Muscle layer of duodenum (tissue), 2 donors: Measurements from ENCODE around the gene INPP4B.

Source experiments
- H3K27ac ChIP-seq: one replicate; pipeline ENCODE4 v1.7.0; 2013; ENCODE audit warnings: mild to moderate bottlenecking, low read length
- H3K27me3 ChIP-seq: one replicate; pipeline ENCODE4 v1.7.0; 2013; ENCODE audit warnings: low read depth, mild to moderate bottlenecking, control low read depth, low read length
- H3K36me3 ChIP-seq, 2 donors: one replicate each; pipeline ENCODE4 v1.7.0; 2013; ENCODE audit warnings: low read length in 2 of 2, control low read depth in 1 of 2, mild to moderate bottlenecking in 1 of 2; ENCODE audit not compliant: insufficient read depth in 2 of 2, control insufficient read depth in 1 of 2
- H3K4me1 ChIP-seq, 2 donors: one replicate each; pipeline ENCODE4 v1.7.0; 2013; ENCODE audit warnings: low read length in 2 of 2, mild to moderate bottlenecking in 2 of 2, control low read depth in 1 of 2, moderate library complexity in 1 of 2; ENCODE audit not compliant: insufficient read depth in 2 of 2, control insufficient read depth in 1 of 2
- H3K4me3 ChIP-seq, 2 donors: one replicate each; pipeline ENCODE4 v1.7.0; 2013; ENCODE audit warnings: low read length in 2 of 2, low read depth in 1 of 2, mild to moderate bottlenecking in 1 of 2
- H3K9me3 ChIP-seq, 2 donors: one replicate each; pipeline ENCODE4 v1.7.0; 2013; ENCODE audit warnings: low read length in 2 of 2, control low read depth in 1 of 2, mild to moderate bottlenecking in 1 of 2; ENCODE audit not compliant: control insufficient read depth in 1 of 2
- donor health status: healthy.

INPP4B gene

DNA sequence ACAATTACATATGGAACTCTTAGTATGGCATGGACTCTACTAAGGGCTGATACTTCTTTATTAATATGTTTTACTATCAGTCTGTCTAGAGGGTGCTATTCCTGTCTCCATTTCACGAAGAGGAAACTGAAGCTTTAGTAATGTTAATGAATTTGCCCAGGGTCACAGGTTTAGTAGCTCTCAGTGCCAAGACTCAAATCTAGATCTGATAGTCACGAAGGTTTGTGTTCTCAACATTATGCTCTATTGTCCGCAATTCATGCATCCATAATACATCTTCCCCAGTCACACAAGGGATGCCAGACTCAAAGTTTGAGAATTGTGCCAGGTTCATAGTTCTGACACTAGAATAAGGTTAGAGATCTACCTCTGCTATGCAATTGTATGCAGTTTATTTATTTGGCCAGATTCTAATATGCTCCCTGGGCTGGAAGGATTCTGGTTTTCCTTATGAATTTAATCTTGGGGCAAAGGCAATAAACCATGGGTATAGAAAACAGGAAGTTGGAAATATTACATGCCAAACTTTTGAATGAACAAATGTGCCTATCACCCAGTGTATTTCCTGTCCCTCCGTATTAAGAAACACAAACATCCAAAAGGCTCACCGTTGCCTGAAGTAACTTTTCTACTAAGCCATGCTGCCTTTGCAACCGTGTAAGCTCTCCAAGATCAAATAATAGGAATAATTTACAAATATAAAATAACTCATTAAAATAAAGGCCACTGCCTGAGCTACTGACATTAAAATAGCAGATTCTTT lies 478.5 kb downstream of the INPP4B start:
- no peaks in the 10 kb centered on the region for H3K9me3 ChIP-seq
- H3K27me3 ChIP-seq, result no peaks in the 10 kb centered on the region
- peaks cover 0 to 7% of the 10 kb centered on the region in 2 donors for H3K4me1 ChIP-seq
- no peak overlapping the region for H3K27ac ChIP-seq
- H3K36me3 ChIP-seq, result no peaks in the 10 kb centered on the region
- no peak overlapping the region for H3K4me3 ChIP-seq

DNA sequence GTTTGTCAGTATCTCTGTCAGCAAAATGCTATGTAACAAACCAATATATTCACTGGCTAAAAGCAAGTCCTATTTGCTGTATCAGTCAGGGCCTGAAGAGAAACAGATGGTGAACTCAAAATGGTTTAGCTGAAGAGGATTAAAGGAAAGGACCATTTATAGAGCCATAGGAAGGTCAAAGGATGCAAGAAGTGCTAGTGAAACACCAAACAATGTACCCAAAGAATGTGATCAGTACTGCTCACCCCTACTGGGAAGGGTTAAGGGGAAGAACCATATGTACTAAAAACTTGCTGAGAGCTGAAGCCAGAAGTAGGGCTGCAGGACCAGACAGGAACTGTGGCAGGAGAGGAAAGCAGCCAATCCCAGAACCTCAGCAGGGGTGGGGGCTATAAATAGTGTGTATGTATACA lies 479.3 kb downstream of the INPP4B start:
- Histone ChIP-seq H3K9me3 (no peaks in the 10 kb centered on the region), H3K27me3 (no peaks in the 10 kb centered on the region), H3K4me3 (no peak overlapping the region), H3K36me3 (no peaks in the 10 kb centered on the region), H3K27ac (no peak overlapping the region), H3K4me1 (peaks cover 0 to 7% of the 10 kb centered on the region in 2 donors)

DNA sequence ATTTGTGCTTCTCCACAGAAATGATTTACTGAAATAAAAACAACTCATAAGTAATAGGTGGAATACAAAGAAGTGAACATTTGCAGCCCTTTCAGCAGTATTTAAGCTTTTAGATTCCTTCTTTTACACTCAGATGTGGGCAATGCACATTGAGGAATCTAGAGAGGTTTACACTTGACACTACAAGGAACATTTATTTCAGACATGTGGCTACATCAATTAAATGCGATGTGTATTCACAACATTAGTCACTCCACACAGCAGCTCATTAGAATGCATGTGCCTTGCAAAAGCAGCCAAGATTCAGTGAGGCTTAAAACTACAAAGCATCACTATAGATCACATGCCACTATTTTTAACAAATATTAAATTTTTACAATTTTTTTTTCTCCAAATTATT lies 480.7 kb downstream of the INPP4B start:
- Histone ChIP-seq H3K4me3 (no peak overlapping the region), H3K9me3 (no peaks in the 10 kb centered on the region), H3K36me3 (no peaks in the 10 kb centered on the region), H3K27me3 (no peaks in the 10 kb centered on the region), H3K27ac (no peak overlapping the region), H3K4me1 (peaks cover 0 to 7% of the 10 kb centered on the region in 2 donors)

DNA sequence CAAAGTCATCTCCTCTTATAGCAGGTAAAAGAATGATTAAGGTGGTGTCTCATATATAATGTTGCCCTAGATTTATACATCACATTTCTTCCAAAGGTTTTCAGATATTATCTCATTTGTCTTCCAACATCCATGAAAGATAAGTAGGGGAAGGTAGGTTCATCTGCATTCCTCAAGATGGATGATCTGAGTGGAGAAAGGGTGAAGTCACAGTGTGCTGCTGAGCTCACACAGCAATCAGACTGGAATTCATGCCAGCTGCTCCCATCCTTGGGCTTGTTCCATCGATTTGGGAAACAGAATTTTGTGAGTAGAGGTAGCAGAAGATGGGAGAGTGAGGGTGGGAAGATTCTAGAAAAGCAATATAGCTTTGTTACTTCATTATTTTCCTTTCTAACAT lies 482.4 kb downstream of the INPP4B start:
- Histone ChIP-seq H3K4me3 (no peak overlapping the region), H3K4me1 (peaks cover 0 to 7% of the 10 kb centered on the region in 2 donors), H3K27me3 (no peaks in the 10 kb centered on the region), H3K36me3 (no peaks in the 10 kb centered on the region), H3K27ac (no peak overlapping the region), H3K9me3 (no peaks in the 10 kb centered on the region)

DNA sequence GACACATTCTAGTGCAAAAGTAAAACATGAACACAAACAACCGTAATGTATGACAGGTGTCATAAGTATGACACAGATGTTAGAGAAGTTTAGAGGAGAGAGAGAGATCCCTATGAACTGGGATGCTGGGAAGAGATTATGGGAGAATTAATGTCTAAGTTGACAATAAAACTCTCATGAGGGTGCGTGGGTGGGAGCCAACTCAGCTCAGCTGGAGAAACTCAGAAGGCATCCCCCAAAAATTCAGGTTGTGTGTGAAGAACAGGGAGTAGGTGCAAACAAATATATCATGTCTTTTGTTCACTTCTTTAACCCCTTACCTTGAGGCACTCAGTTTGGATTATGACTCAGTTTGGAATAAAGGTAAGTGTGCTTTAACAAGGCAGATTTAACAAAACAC lies 484.1 kb downstream of the INPP4B start:
- Histone ChIP-seq H3K36me3 (no peaks in the 10 kb centered on the region), H3K27ac (no peak overlapping the region), H3K4me1 (peaks cover 0 to 7% of the 10 kb centered on the region in 2 donors), H3K9me3 (no peaks in the 10 kb centered on the region), H3K4me3 (no peak overlapping the region), H3K27me3 (no peaks in the 10 kb centered on the region)

DNA sequence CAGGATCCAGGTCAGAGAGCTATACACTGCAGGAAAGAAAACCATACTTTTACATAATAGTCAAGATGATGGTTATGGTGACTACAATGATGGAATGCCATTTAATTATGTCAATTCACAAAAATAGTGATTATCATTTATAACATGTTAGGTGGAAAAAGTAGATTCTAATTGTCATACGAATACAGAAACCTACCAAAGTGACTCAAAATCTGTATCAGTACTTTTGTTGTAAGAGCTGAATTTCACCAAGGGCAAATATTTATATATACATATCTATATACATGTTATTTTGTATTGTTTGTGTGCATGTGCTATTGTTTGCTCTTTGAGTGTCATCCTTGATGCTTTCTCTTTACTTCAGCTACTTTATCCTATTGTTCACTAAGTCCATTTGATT lies 485.4 kb downstream of the INPP4B start:
- no peak overlapping the region for H3K4me3 ChIP-seq
- peaks cover 0 to under 1% of the 10 kb centered on the region in 2 donors for H3K4me1 ChIP-seq
- H3K9me3 ChIP-seq, result no peaks in the 10 kb centered on the region
- H3K27ac ChIP-seq, result no peak overlapping the region
- H3K36me3 ChIP-seq, result no peaks in the 10 kb centered on the region
- no peaks in the 10 kb centered on the region for H3K27me3 ChIP-seq

DNA sequence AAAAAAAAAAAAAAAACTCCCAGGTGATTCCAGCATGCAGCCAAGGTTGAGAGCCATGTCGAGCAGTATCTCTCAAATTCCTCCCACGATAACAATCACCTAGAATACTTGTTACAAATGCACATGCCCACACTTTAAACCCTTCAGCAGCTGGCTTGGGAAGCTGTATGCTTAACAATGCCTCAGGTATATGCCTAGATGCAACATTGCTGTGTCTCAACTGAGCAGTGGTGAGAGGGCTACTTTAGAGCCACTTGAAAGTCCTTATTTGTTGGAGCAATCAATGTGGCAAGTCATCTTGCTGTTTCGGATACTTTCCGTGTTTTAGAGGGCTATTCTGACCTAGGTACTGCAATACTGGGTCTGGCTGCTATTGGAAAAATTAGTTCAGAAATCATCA lies 487.4 kb downstream of the INPP4B start:
- no peak overlapping the region for H3K4me3 ChIP-seq
- no peaks in the 10 kb centered on the region for H3K9me3 ChIP-seq
- no peaks in the 10 kb centered on the region for H3K27me3 ChIP-seq
- H3K36me3 ChIP-seq, result no peaks in the 10 kb centered on the region
- peaks cover 0 to 9% of the 10 kb centered on the region in 2 donors for H3K4me1 ChIP-seq
- H3K27ac ChIP-seq, result no peak overlapping the region

DNA sequence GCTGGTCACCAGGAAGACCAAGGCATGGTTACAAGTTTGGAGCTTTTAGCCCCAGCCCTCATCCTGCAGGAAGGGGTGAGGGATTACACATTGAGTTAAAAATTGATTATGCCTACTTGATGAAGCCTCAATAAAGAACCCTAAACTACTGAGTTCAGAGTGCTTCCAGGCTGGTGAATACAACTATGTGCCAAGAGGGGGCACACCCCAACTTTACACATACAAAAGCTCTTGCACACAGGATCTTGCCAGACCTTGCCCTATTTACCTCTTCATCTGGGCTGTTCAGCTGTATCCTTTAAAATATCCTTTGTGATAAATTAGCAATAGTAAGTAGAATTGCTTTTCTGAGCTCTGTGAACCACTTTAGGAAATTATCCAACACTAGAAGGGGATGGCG lies 489.3 kb downstream of the INPP4B start:
- no peak overlapping the region for H3K4me3 ChIP-seq
- H3K9me3 ChIP-seq, result no peaks in the 10 kb centered on the region
- H3K27ac ChIP-seq, result no peak overlapping the region
- H3K27me3 ChIP-seq, result no peaks in the 10 kb centered on the region
- peaks cover 5 to 25% of the 10 kb centered on the region in 2 donors for H3K4me1 ChIP-seq
- no peaks in the 10 kb centered on the region for H3K36me3 ChIP-seq

DNA sequence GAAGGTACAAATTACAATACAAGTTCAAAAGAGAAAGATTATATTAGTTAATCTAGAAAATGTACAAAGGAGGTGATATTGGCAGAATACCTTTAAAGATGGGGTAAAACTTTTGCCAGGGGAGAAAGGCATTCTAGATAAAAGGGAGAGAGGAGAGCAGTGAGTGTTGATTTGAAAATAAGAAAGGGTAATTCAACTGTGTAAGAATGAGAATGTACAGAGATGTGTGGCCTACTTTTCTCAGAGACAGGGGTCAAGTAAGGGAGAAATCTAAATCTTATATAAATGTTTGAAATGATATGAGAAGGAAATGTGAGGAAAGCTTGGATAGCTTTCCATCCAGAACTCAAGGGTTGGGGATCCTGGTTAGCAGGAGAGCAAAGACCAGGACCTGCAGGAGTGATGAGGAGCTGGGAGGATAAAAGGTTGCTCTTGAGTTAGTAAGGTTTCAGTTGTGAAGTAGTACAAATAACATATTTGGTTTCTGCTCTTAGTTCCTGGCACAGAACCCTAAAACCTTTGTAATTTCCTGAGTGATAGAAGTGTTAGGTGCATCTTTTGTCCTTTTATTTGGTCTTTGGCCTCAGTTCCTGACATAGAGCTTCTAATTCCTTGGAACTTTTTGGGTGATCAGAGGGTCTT lies 489.9 kb downstream of the INPP4B start:
- Histone ChIP-seq H3K36me3 (no peaks in the 10 kb centered on the region), H3K4me3 (no peak overlapping the region), H3K27me3 (no peaks in the 10 kb centered on the region), H3K4me1 (peaks cover 5 to 31% of the 10 kb centered on the region in 2 donors), H3K9me3 (no peaks in the 10 kb centered on the region), H3K27ac (no peak overlapping the region)

DNA sequence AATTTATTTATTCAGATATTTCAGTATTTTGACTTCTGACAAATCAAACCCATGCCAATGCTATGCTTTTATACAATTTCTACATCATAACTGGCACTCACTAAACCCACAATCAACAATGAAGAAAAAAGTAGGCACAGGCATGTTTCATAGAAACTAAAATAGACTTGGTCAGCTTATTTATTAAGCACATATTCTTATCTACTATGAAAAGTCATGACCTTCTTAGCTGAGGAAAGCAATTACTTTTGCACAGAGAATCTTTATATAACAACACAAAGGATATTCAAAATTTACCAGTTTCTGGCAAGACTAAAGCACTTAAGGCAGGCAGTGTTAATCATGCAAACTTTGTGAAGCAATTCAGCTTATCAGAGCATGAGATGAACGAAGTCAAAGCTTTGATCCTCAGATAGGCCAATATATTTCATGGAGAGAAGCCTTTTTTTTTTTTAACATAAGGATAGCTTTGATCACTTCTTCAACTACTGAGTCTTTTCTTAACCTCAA lies 490.6 kb downstream of the INPP4B start:
- Histone ChIP-seq H3K4me1 (peaks cover 5 to 33% of the 10 kb centered on the region in 2 donors), H3K36me3 (no peaks in the 10 kb centered on the region), H3K27ac (no peak overlapping the region)

DNA sequence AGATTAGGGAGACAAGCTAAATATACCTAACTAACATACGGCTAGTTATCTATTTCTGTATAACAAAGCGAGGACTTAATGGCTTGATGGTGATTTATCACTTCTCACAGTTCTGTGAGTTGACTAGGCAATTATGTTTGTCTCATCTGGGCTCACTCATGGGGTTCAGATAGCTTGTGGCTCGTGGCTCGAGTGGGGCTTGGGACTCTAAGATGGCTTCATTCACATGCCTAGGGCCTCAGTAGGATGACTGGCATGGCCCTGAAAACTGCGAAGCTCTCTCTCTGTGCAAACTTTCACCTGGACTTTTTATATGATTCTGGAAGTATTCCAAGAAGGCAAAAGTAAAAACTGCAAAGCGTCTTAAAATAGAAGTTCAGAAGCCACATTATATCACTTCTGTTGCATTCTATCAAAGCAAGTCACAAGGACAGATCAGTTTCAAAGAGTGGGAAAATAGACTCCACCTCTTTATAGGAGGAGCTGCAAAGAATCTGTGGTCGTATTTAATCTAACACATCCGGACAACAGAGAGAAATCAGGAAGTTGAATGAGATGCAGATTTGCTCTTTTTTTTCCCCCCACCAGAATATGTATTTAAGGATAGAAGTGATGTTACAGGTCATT lies 491.2 kb downstream of the INPP4B start:
- H3K4me3 ChIP-seq, result no peak overlapping the region
- peaks cover 5 to 33% of the 10 kb centered on the region in 2 donors for H3K4me1 ChIP-seq
- no peaks in the 10 kb centered on the region for H3K27me3 ChIP-seq
- no peaks in the 10 kb centered on the region for H3K36me3 ChIP-seq
- no peak overlapping the region for H3K27ac ChIP-seq
- H3K9me3 ChIP-seq, result no peaks in the 10 kb centered on the region

More for the DNA sequence above, 490.6 kb downstream of the INPP4B start:
- Histone ChIP-seq H3K27me3 (no peaks in the 10 kb centered on the region), H3K9me3 (no peaks in the 10 kb centered on the region), H3K4me3 (no peak overlapping the region)
